SK-N-MC (cell line): ENCODE results near the gene SLC6A9.

Source experiments
- EZH2 ChIP-seq: fragments of 200-600 bp; sonication (generic); IDR thresholded peaks from one replicate; pipeline ENCODE4 v1.6.1; 2017; ENCODE audit warnings: antibody characterized with exemption
- POLR2AphosphoS5 ChIP-seq: IDR thresholded peaks from 2 replicates; pipeline ENCODE4 v1.6.1; 2012; ENCODE audit warnings: mild to moderate bottlenecking, low read depth, low read length, borderline replicate concordance

DNA sequence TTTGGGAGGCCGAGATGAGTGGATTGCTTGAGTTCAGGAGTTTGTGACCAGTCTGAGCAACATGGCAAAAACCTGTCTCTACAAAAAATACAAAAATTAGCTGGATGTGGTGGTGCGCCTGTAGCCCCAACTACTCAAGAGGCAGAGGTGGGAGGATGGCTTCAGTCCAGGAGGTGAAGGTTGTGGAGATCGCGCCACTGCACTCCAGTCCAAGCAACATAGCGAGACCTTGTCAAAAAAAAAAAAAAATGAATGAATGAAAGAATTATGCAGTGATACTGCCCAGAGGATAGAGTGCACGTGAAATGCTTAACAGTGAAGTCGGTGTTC, 61.9 kb downstream of the SLC6A9 start:
- no peak for TF ChIP-seq POLR2AphosphoS5
- no peak for TF ChIP-seq EZH2
